NB4 (cell line): ENCODE results near the gene NSMCE3.

Experiments
- DNase-seq: peaks from one replicate; pipeline ENCODE4 v3.0.0; 2010; ENCODE audit warnings: low read depth
- H3K4me3 ChIP-seq: one replicate; pipeline ENCODE4 v1.5.1; 2011; ENCODE audit warnings: mild to moderate bottlenecking, low read depth, low read length, moderate library complexity
- CTCF ChIP-seq: IDR thresholded peaks from one replicate; pipeline ENCODE4 v1.5.1; 2012; ENCODE audit warnings: low read depth, low read length
- MAX ChIP-seq: IDR thresholded peaks from 2 replicates; pipeline ENCODE4 v1.6.1; 2011; ENCODE audit warnings: low read depth, low read length
- MYC ChIP-seq: IDR thresholded peaks from 2 replicates; pipeline ENCODE4 v1.6.1; 2011; ENCODE audit warnings: low read depth, low read length
- POLR2A ChIP-seq: IDR thresholded peaks from 2 replicates; pipeline ENCODE4 v1.6.1; 2011; ENCODE audit warnings: mild to moderate bottlenecking; ENCODE audit not compliant: insufficient read length; ENCODE audit errors: extremely low read depth

Gene NSMCE3

GRCh38 chr15:29289173-29289572 lies 19.6 kb upstream of the NSMCE3 start:
- DNase-seq: no peak

GRCh38 chr15:29285386-29285785 lies 15.8 kb upstream of the NSMCE3 start:
- no peak for TF ChIP-seq CTCF
- TF ChIP-seq MAX: no peak
- TF ChIP-seq POLR2A: no peak
- no peak for TF ChIP-seq MYC
- H3K4me3 ChIP-seq: no peak overlapping the region
- DNase-seq: no peak

More at GRCh38 chr15:29289173-29289572, 19.6 kb upstream of the NSMCE3 start:
- TF ChIP-seq POLR2A: no peak
- no peak for TF ChIP-seq MAX
- no peak for TF ChIP-seq CTCF
- TF ChIP-seq MYC: no peak
- H3K4me3 ChIP-seq: no peak overlapping the region

GRCh38 chr15:29283381-29283780 lies 13.8 kb upstream of the NSMCE3 start:
- no peak for DNase-seq
- H3K4me3 ChIP-seq: no peak overlapping the region
- TF ChIP-seq CTCF: no peak
- TF ChIP-seq MAX: no peak
- TF ChIP-seq MYC: no peak
- TF ChIP-seq POLR2A: no peak

GRCh38 chr15:29280514-29280913 lies 10.9 kb upstream of the NSMCE3 start:
- TF ChIP-seq MAX (no peak), CTCF (no peak), MYC (no peak), POLR2A (no peak)
- no peak for DNase-seq
- no peak overlapping the region for H3K4me3 ChIP-seq

- no peak overlapping the region for H3K4me3 ChIP-seq
- TF ChIP-seq POLR2A: no peak
- no peak for TF ChIP-seq MYC
- TF ChIP-seq MAX: no peak
- TF ChIP-seq CTCF: no peak
- no peak for DNase-seq
Observed at GRCh38 chr15:29278436-29279105, 8.9 kb upstream of the NSMCE3 start.
